Measurements from ENCODE around the gene GRID1.
"Not testable (repeated sequence)": the region's sequence is repeated elsewhere in the genome, so short reads cannot be mapped to it uniquely, and the experiment has no call there.

The GRID1 gene

DNA sequence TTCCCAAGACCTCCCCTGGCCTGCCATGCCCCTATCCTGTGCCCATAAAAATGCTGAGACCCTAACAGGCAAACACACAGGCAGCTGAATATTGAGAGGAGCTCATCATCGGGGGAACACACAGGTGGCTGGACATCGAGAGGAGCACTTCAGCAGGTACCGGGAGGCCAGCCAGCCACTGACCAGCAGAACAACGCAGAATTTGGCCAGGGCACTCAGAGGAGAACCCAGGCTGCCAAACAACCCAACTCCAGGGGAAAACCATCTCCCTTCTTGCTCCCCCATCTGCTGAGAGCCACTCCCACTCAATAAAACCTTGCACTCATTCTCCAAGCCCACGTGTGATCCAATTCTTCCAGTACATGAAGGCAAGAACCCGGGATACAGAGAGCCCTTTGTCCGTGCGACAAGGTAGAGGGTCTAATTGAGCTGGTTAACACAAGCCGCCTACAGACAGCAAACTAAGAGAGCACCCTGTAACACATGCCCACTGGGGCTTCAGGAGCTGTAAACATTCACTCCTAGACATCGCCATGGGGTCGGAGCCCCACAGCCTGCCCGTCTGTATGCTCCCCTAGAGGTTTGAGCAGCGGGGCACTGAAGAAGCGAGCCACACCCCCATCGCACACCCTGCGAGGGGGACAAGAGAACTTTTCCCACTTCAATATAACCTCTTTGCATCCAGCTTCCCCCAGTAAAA is 258.8 kb downstream of the GRID1 start:
- H3K27ac Mint-ChIP-seq; H3K4me1 Mint-ChIP-seq (ENCODE audit: low read depth); H3K36me3 Mint-ChIP-seq (ENCODE audit: low read depth); H3K9me3 Mint-ChIP-seq; H3K4me3 Mint-ChIP-seq; intact Hi-C loops (cut with micrococcal nuclease); H3K27me3 Mint-ChIP-seq: not testable (repeated sequence)

DNA sequence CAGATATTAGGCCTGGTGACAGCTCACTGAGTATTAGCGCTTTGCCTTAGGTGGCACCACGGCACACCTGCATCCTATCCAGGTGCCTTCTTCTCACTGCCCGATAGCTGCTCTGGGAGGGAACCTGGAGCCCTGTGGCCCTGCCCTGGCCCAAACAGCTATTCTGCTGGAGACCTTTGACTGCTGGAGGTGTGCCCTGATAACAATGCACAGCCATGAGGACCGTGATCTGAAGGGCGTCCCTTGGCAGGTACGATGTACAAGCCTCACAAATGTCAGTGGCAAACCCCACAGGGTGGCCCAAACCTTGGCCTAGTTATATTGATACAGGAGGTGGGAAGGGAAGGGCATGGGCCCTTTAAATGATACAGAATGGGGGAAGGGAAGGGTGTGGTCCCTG is 259.5 kb downstream of the GRID1 start:
- no peaks in the 10 kb centered on the region for H3K36me3 Mint-ChIP-seq (ENCODE audit: low read depth)
- no peak overlapping the region for H3K27ac Mint-ChIP-seq
- no peaks in the 10 kb centered on the region for H3K27me3 Mint-ChIP-seq
- H3K4me3 Mint-ChIP-seq: no peak overlapping the region
- H3K9me3 Mint-ChIP-seq: no peaks in the 10 kb centered on the region
- intact Hi-C loops (cut with micrococcal nuclease): no loop called here
- no peaks in the 10 kb centered on the region for H3K4me1 Mint-ChIP-seq (ENCODE audit: low read depth)

DNA sequence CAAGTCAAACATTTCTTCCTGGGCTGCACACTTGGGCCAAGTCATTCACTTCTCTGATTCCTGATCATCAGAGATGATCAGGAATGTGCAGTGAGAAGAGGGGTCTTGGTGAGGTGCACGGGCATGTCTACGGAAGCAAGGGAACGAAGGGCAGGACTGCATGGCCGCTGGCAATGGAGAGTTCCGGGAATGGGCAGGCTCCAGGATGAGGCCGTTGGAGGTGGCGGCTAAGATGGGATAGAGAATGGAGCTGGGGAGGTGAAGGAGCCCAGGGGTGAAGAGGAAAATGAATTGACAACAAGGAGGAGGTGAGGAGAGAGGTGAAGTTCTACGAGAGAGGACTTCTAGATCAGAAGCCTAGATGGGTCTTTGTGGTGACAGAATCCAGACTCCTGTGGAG is 260.0 kb downstream of the GRID1 start:
- H3K4me1 Mint-ChIP-seq (ENCODE audit: low read depth): no peaks in the 10 kb centered on the region
- H3K27me3 Mint-ChIP-seq: no peaks in the 10 kb centered on the region
- intact Hi-C loops (cut with micrococcal nuclease): no loop called here
- no peaks in the 10 kb centered on the region for H3K36me3 Mint-ChIP-seq (ENCODE audit: low read depth)
- H3K9me3 Mint-ChIP-seq: no peaks in the 10 kb centered on the region
- H3K27ac Mint-ChIP-seq: no peak overlapping the region
- no peak overlapping the region for H3K4me3 Mint-ChIP-seq

DNA sequence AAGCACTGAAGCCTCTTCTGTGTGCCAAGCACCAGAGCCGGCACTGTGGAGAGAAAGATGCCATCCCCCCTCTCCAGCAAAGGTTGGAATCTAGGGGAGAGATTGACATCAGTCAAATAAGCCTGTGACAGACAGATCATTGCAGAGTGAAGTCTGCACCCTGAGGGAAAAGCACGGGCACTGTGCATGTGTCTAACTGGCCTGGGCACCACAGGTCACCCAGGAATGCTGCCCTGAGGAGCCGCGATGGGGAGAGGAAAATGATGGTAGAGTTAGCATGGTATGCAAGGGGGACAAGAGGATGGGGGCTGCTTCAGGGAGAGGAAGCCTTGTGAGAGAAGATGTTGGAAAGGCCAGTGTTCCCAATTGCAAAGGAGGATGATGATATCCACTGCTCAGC is 261.0 kb downstream of the GRID1 start:
- no peaks in the 10 kb centered on the region for H3K9me3 Mint-ChIP-seq
- H3K4me1 Mint-ChIP-seq (ENCODE audit: low read depth): no peaks in the 10 kb centered on the region
- no peak overlapping the region for H3K4me3 Mint-ChIP-seq
- H3K27ac Mint-ChIP-seq: no peak overlapping the region
- H3K27me3 Mint-ChIP-seq: no peaks in the 10 kb centered on the region
- no peaks in the 10 kb centered on the region for H3K36me3 Mint-ChIP-seq (ENCODE audit: low read depth)
- intact Hi-C loops (cut with micrococcal nuclease): no loop called here

DNA sequence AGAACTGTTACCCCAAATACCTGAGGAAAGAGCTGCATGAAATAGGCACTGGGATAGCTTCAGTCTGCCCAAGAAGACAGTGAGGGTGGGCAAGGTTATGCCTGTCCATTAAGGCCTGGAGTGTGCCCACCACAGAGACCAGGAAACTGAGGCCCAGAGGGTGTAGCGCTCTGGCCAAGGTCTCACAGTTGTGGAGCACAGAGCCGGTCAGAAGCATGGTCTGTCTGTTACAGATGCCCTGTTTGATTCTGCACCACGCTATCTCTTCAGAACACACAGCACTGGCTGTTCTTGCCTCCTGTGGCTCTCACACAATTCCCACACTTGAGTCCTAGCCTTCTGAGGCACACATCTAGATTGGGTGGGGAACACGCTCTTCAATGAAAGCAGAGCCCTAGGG is 261.4 kb downstream of the GRID1 start:
- H3K36me3 Mint-ChIP-seq (ENCODE audit: low read depth): no peaks in the 10 kb centered on the region
- H3K4me1 Mint-ChIP-seq (ENCODE audit: low read depth): no peaks in the 10 kb centered on the region

DNA sequence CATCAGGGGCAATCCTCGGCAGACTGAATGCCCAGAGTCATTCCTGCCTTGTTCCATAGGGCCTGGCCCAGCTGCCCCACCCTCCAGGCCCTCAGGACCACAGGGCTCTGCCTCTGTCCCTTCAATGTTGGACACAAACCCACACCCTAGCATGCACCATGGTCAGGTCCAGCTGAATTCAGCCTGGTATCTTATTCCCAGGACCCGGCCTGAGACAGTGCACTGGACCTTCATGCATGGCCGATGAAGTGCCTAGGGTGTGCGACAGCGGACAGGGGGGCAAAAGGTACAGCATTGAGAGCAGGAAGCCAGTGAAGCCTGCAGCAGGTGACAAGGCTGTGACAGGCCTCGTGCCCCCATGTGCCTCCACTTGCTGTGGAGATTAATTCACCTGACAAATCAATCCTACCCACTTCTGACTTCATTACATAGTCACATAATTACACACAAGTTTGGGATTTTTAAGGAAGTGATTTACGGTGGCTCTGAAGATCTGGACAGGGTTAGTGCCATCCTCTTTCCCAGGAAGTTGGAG is 261.9 kb downstream of the GRID1 start:
- Mint-ChIP-seq H3K27me3 (no peaks in the 10 kb centered on the region), H3K36me3 (ENCODE audit: low read depth) (no peaks in the 10 kb centered on the region), H3K9me3 (no peaks in the 10 kb centered on the region), H3K4me3 (no peak overlapping the region), H3K27ac (no peak overlapping the region), H3K4me1 (ENCODE audit: low read depth) (no peaks in the 10 kb centered on the region)
- intact Hi-C loops (cut with micrococcal nuclease): no loop called here

More for the DNA sequence above, 261.4 kb downstream of the GRID1 start:
- Mint-ChIP-seq H3K4me3 (no peak overlapping the region), H3K27me3 (no peaks in the 10 kb centered on the region), H3K27ac (no peak overlapping the region), H3K9me3 (no peaks in the 10 kb centered on the region)
- intact Hi-C loops (cut with micrococcal nuclease): no loop called here

DNA sequence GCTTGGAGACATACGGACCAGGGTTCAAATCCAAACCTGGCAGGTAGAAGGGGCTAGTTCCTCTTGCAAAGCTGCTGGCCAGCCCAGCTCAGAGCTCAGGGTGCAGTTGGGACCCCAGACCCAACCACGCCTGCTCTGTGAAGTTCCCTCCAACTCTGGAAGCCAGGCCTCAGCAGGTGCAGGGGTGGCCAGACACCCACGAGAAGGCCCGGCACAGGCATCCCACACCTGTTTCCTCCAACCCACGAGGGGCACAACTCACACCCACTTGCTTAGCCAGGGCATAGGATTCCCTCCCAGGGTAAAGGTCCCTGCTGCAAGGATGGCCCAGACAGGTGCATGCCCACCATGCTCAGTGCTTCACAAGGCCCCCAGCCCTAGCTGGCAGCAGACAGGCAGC is 262.4 kb downstream of the GRID1 start:
- H3K27ac Mint-ChIP-seq: no peak overlapping the region
- no peaks in the 10 kb centered on the region for H3K4me1 Mint-ChIP-seq (ENCODE audit: low read depth)
- H3K4me3 Mint-ChIP-seq: no peak overlapping the region
- H3K27me3 Mint-ChIP-seq: no peaks in the 10 kb centered on the region
- intact Hi-C loops (cut with micrococcal nuclease): no loop called here
- H3K36me3 Mint-ChIP-seq (ENCODE audit: low read depth): no peaks in the 10 kb centered on the region
- H3K9me3 Mint-ChIP-seq: no peaks in the 10 kb centered on the region

DNA sequence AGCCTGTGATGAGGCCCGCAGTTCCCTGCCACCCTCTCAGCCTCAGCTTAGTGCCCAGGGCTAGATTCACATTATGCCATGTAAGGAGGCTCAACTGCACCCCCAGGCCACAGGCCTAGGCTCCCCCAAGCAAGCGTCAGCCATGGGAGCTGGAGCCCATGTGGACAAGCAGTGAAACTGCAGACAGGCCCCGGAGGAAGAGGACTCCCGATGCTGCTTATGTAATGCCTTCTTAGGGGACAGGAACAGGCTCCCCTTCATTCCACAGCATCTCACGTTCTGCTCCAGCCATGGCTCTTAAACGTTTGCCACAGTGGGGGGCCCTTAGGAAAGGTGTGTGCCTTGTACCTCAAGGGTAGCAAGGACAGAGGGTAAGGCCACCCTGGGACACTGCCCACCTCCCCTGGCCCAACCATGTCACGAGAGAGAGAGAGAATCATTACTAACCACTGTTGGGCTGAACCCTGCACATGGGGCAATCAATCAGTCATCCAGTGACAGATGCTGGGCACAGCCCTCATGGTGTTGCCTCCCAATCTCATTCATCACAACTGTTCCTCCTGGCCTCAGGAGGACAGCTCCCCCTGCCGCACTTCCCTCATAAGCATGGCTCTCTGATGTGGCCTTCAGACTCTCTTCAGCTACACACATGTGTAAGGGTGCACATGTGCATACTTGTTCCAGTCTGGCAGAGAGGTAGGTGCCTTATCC is 263.0 kb downstream of the GRID1 start:
- Mint-ChIP-seq H3K36me3 (ENCODE audit: low read depth) (no peaks in the 10 kb centered on the region), H3K9me3 (no peaks in the 10 kb centered on the region), H3K27ac (no peak overlapping the region), H3K27me3 (no peaks in the 10 kb centered on the region), H3K4me1 (ENCODE audit: low read depth) (no peaks in the 10 kb centered on the region), H3K4me3 (no peak overlapping the region)
- intact Hi-C loops (cut with micrococcal nuclease): no loop called here

DNA sequence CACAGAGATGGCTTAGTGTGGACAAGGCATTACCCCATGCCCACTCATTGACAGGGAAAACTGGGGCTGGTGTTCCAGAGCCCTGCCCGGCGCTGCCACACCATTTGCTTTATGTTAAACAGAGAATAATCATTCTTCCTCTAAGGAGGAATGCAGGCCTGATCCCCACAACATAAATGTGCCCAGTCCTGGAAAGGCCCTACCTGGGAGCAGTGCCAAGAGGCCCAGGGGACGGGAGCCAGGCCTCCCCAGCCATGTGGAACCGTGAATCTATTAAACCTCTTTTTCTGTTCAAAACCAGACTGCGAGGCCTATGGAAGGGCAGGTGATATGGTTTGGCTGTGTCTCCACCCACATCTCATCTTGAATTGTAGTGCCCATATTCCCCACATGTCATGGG is 264.1 kb downstream of the GRID1 start:
- Mint-ChIP-seq H3K27ac (no peak overlapping the region), H3K4me3 (no peak overlapping the region), H3K27me3 (no peaks in the 10 kb centered on the region), H3K4me1 (ENCODE audit: low read depth) (no peaks in the 10 kb centered on the region), H3K9me3 (no peaks in the 10 kb centered on the region), H3K36me3 (ENCODE audit: low read depth) (no peaks in the 10 kb centered on the region)
- intact Hi-C loops (cut with micrococcal nuclease): no loop called here

DNA sequence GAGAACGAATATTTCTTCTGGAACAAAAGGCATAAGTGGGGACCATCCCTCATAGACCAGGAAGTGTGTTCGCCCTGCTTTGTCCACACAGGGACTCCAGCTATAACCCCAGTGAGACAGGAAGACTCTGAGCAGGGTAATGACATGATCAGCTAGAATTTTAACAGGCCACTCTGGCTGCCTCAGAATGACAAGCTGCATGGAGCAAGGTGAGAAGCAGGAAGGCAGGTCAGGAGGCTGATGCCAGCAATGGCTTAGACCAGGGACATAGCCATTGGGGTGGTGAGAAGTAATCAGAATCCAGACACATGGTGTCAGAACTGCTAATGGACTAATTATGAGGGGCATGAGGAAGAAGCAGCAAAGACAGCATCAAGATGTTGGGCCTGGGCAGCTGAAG is 264.6 kb downstream of the GRID1 start:
- Mint-ChIP-seq H3K36me3 (ENCODE audit: low read depth) (no peaks in the 10 kb centered on the region), H3K9me3 (no peaks in the 10 kb centered on the region), H3K27me3 (no peaks in the 10 kb centered on the region), H3K27ac (no peak overlapping the region), H3K4me1 (ENCODE audit: low read depth) (no peaks in the 10 kb centered on the region), H3K4me3 (no peak overlapping the region)
- intact Hi-C loops (cut with micrococcal nuclease): no loop called here

DNA sequence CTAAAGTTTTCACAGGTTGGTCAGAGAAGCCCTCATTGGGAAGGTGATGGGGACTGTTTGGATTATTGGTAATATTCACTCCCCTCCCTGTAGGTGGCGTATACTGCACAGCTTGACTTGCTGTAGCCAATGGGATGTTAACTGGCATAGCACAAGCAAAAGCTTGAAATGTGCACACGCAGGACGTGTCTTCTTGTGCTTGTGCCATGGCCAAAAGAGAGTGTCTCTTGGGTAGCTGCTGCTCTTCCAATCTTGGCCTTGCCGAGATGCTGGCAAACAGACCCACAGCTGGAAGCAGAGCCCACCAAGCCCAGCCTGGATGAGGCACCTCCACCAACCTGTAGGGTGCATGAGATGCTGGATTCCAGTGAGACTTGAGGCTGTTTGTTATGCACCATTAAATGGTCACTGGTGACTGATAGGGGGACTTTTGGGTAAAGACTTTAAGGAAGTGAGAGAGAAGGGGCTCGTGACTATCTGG is 266.0 kb downstream of the GRID1 start:
- H3K4me1 Mint-ChIP-seq (ENCODE audit: low read depth): no peaks in the 10 kb centered on the region
- intact Hi-C loops (cut with micrococcal nuclease): loop anchor here (1.0 kb wide), 1 partner anchor 277 kb away; no protein-coding TSS in a partner anchor
- H3K4me3 Mint-ChIP-seq: no peak overlapping the region
- H3K27ac Mint-ChIP-seq: no peak overlapping the region
- H3K36me3 Mint-ChIP-seq (ENCODE audit: low read depth): no peaks in the 10 kb centered on the region
- peaks cover 2% of the 10 kb centered on the region for H3K27me3 Mint-ChIP-seq
- no peaks in the 10 kb centered on the region for H3K9me3 Mint-ChIP-seq

DNA sequence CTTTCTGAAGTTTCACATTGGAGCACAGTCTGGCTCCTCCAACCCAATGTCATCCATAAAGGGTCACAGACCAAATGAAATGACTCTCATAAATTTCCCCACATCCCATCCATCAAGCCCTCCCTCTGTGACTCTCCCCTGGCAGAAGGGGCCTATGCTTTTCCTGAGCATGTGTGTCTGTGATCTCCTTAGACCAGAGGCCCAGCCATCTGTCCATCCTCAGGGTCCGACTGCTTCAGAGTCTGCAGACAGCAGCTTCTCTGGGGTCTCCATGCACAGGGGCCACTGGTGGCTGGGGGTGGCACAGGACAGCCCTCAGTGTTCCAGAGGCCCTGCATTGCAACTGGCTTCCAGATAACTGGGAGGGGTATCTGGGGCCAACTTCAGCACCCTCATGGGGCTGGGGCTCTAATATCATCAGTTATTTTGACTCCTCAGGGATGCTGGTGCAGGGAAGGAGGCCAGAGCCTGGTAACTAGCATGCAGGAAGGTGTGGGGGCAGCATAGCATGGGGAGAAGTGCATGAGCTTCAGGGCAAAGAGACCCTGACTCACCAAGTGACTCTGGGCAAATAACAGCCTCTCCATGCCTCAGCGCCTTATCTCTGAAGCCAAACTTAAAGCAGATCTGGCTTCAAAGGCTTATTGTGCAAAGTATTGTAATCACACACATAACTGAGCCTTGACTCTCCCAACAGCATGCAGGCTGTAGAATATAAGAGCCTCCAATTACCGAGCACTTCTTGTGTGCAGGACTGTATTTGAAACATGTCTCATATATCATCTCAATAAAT is 266.9 kb downstream of the GRID1 start:
- Mint-ChIP-seq H3K9me3 (no peaks in the 10 kb centered on the region), H3K27ac (no peak overlapping the region), H3K36me3 (ENCODE audit: low read depth) (no peaks in the 10 kb centered on the region), H3K4me1 (ENCODE audit: low read depth) (no peaks in the 10 kb centered on the region), H3K4me3 (no peak overlapping the region), H3K27me3 (peaks cover 2% of the 10 kb centered on the region)
- intact Hi-C loops (cut with micrococcal nuclease): loop anchor here (1.0 kb wide), 1 partner anchor 278 kb away; no protein-coding TSS in a partner anchor

DNA sequence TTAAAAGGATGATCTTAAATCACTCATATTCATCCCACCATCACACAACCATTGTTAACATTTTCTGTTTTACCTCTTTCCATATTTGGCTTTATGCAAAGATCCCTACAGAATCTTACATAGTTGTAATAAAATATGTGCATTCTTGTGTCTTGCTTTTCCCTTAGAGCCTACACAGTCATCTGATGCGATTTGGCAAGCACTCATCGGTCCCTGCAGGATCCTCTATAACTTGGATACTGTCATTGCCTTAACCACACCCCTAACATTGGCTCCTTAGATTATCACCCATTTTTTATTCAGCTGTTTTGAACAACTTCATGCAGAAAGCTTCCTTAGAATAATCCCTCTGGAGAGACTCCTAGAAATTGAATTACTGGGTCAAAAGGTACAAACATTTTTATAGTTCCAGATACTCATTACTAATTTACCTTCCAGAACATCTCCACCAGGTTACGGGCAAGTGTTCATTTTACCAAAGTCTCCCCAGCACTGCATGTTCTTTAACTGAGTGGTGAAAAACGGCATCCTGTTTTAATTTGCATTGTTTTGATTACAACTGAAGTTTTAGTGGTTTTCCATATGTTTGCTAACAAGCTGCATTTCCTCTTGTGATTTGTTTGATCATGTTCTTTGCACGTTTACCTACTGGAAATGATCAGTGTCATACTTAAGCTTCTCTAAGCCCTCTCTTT is 268.3 kb downstream of the GRID1 start:
- no peak overlapping the region for H3K27ac Mint-ChIP-seq
- no peaks in the 10 kb centered on the region for H3K4me1 Mint-ChIP-seq (ENCODE audit: low read depth)
- H3K4me3 Mint-ChIP-seq: no peak overlapping the region
- peaks cover 2% of the 10 kb centered on the region for H3K27me3 Mint-ChIP-seq
- H3K9me3 Mint-ChIP-seq: no peaks in the 10 kb centered on the region
- intact Hi-C loops (cut with micrococcal nuclease): no loop called here
- H3K36me3 Mint-ChIP-seq (ENCODE audit: low read depth): no peaks in the 10 kb centered on the region

All from dendritic cell treated with granulocyte-macrophage colony-stimulating factor and Interleukin-4, amounts not matched to agents 40 ng/mL and 50 ng/mL, for 4 days (primary cell).